Fibroblast of the aortic adventitia (primary cell): ENCODE data around the gene DRG1. TPM values are rescaled to one million over a fixed set of nuclear protein-coding genes. Genes with fewer than 3 reads are reported as not detected.

Experiments used
- DNase-seq: peaks from one replicate; pipeline ENCODE4 v3.0.0-alpha.2; 2010; ENCODE audit warnings: low read depth
- H3K4me3 ChIP-seq: 2 replicates; pipeline ENCODE4 v1.5.1; 2011; ENCODE audit warnings: low read depth, mild to moderate bottlenecking, control low read depth, low read length, moderate library complexity
- total RNA-seq: library from RNA; depleted of rRNA; stranded (reverse); fragments of >200 nt; gene quantifications from 2 replicates; pipeline ENCODE4 v1.2.3, GENCODE V29; 2012; ENCODE audit warnings: low replicate concordance
- TF ChIP-seq, protein P1 (sequence below): IDR thresholded peaks from 2 replicates; pipeline ENCODE4 v1.5.1; 2011; ENCODE audit warnings: mild to moderate bottlenecking, low read length, control low read depth, inconsistent platforms; ENCODE audit not compliant: insufficient read depth

Gene DRG1, protein sequence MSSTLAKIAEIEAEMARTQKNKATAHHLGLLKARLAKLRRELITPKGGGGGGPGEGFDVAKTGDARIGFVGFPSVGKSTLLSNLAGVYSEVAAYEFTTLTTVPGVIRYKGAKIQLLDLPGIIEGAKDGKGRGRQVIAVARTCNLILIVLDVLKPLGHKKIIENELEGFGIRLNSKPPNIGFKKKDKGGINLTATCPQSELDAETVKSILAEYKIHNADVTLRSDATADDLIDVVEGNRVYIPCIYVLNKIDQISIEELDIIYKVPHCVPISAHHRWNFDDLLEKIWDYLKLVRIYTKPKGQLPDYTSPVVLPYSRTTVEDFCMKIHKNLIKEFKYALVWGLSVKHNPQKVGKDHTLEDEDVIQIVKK
- total RNA-seq: 74.3 and 89.4 TPM in 2 replicates

GRCh38 chr22:31399211-31400022 is at the start of gene DRG1:
Gene DRG1, plus strand, starts transcription at chr22:31399604. Its CDS starts 80 bp downstream, at chr22:31399684.
- TF ChIP-seq, protein P1, sequence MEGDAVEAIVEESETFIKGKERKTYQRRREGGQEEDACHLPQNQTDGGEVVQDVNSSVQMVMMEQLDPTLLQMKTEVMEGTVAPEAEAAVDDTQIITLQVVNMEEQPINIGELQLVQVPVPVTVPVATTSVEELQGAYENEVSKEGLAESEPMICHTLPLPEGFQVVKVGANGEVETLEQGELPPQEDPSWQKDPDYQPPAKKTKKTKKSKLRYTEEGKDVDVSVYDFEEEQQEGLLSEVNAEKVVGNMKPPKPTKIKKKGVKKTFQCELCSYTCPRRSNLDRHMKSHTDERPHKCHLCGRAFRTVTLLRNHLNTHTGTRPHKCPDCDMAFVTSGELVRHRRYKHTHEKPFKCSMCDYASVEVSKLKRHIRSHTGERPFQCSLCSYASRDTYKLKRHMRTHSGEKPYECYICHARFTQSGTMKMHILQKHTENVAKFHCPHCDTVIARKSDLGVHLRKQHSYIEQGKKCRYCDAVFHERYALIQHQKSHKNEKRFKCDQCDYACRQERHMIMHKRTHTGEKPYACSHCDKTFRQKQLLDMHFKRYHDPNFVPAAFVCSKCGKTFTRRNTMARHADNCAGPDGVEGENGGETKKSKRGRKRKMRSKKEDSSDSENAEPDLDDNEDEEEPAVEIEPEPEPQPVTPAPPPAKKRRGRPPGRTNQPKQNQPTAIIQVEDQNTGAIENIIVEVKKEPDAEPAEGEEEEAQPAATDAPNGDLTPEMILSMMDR: peak; percentile 5
- DNase-seq: peak; percentile 94
- H3K4me3 ChIP-seq: peak within 1 kb of the TSS; percentile 97

GRCh38 chr22:31349960-31350359 is 49.4 kb upstream of the DRG1 start:
- no peak overlapping the region for H3K4me3 ChIP-seq
- no peak for DNase-seq
- TF ChIP-seq, protein P1: no peak

- H3K4me3 ChIP-seq: no peak overlapping the region
- TF ChIP-seq, protein P1: no peak
- no peak for DNase-seq
These were observed 49.0 kb upstream of the DRG1 start for GRCh38 chr22:31350410-31350863.

- TF ChIP-seq, protein P1: no peak
- DNase-seq: no peak
- no peak overlapping the region for H3K4me3 ChIP-seq
These were observed 44.9 kb upstream of the DRG1 start for GRCh38 chr22:31354515-31354914.

DNA sequence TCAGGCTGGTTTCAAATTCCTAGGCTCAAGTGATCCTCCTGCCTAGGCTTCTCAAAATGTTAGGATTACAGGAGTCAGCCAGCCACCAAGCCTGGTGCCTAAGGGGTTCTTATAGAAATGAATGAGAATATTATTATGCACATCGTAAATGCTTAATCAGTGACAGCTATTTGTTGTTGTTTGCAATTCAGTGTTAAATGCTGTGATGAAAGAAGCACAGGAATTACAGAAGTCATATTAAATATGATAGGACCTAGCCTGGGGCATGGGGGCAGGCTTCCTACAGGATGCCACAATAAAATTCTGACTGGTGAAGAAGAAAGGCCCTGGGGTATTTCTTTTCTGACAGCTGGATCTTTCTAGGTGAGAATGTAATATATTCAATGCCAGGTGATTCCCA is 39.4 kb upstream of the DRG1 start:
- no peak for DNase-seq

DNA sequence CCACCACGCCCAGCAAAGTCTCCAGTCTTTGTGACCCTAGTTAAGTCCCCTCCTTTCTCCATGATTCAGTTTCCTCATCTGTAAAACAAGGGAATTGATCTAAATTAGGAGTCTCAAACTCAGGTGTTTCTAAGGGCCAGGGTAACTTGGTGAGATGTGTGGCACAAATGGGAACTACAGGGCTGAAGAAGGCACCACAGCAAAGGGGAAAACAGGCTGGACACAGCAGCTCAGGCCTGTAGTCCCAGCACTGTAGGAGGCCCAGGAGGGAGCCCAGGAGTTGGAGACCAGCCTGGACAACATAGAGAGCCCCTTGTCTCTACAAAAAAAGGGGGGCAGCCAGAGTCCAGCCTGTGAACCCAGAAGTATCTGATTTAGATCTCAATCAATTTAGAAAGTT is 37.7 kb upstream of the DRG1 start:
- no peak overlapping the region for H3K4me3 ChIP-seq
- TF ChIP-seq, protein P1: no peak
- DNase-seq: no peak

More for the DNA sequence above, 39.4 kb upstream of the DRG1 start:
- H3K4me3 ChIP-seq: no peak overlapping the region
- TF ChIP-seq, protein P1: no peak
